RPMI7951 (cell line): ENCODE data around the gene CLEC2D. TPM values are rescaled to one million over a fixed set of nuclear protein-coding genes. Genes with fewer than 3 reads are reported as not detected.

Experiments
- DNase-seq: peaks from one replicate; pipeline ENCODE4 v3.0.0-alpha.2; 2012; ENCODE audit warnings: low read depth
- total RNA-seq: library from RNA; depleted of rRNA; stranded (reverse); fragments of >200 nt; shearing (Covaris generic); gene quantifications from 2 replicates; pipeline ENCODE4 v1.2.3, GENCODE V29; 2014; rRNA removed

CLEC2D gene
- 2.8 and 3.4 TPM in 2 replicates for total RNA-seq

GRCh38 chr12:9669534-9669933, at the start of gene CLEC2D:
Gene CLEC2D, plus strand, starts transcription at chr12:9669713. Its CDS starts 22 bp downstream, at chr12:9669735.
- no peak for DNase-seq

- no peak for DNase-seq
Measured at GRCh38 chr12:9625019-9625418, 44.5 kb upstream of the CLEC2D start.

GRCh38 chr12:9626291-9626690, 43.2 kb upstream of the CLEC2D start:
- DNase-seq, result no peak

GRCh38 chr12:9626821-9627220, 42.7 kb upstream of the CLEC2D start:
- no peak for DNase-seq

GRCh38 chr12:9632766-9633165, 36.7 kb upstream of the CLEC2D start:
- DNase-seq, result no peak

- DNase-seq, result peak; percentile 40
Measured at GRCh38 chr12:9634177-9634803, 35.2 kb upstream of the CLEC2D start.

GRCh38 chr12:9634969-9635754, 34.4 kb upstream of the CLEC2D start:
- no peak for DNase-seq

- no peak for DNase-seq
Measured at GRCh38 chr12:9636150-9636850, 33.2 kb upstream of the CLEC2D start.

GRCh38 chr12:9636851-9637206, 32.7 kb upstream of the CLEC2D start:
- no peak for DNase-seq

GRCh38 chr12:9640024-9640423, 29.5 kb upstream of the CLEC2D start:
- DNase-seq, result no peak

- DNase-seq, result no peak
Measured at GRCh38 chr12:9642606-9643265, 26.8 kb upstream of the CLEC2D start.

- no peak for DNase-seq
Measured at GRCh38 chr12:9643266-9643660, 26.2 kb upstream of the CLEC2D start.

GRCh38 chr12:9644985-9645551, 24.4 kb upstream of the CLEC2D start:
- peak; percentile 8 for DNase-seq

- DNase-seq, result peak; percentile 53
Measured at GRCh38 chr12:9646794-9647781, 22.4 kb upstream of the CLEC2D start.

- DNase-seq, result peak; percentile 87
Measured at GRCh38 chr12:9647825-9648700, 21.4 kb upstream of the CLEC2D start.

GRCh38 chr12:9648701-9649531, 20.6 kb upstream of the CLEC2D start:
- no peak for DNase-seq

GRCh38 chr12:9649532-9649940, 20.0 kb upstream of the CLEC2D start:
- DNase-seq, result no peak

- DNase-seq, result peak; percentile 15
Measured at GRCh38 chr12:9650151-9650576, 19.3 kb upstream of the CLEC2D start.
